HepG2 (cell line): ENCODE data around the gene FAM171A2. TPM values are rescaled to one million over a fixed set of nuclear protein-coding genes. Genes with fewer than 3 reads are reported as not detected.

Experiments used
- ELF1 ChIP-seq: sonication (generic); formaldehyde crosslinking; IDR thresholded peaks from 2 replicates; pipeline ENCODE4 v1.4.0; 2020; ENCODE audit warnings: missing genetic modification reagents
- HDAC2 ChIP-seq: sonication (generic); formaldehyde crosslinking; IDR thresholded peaks from 2 replicates; pipeline ENCODE4 v1.4.0; 2020; ENCODE audit warnings: missing genetic modification reagents
- IKZF4 ChIP-seq: sonication (generic); formaldehyde crosslinking; IDR thresholded peaks from 2 replicates; pipeline ENCODE4 v1.5.1; 2020; ENCODE audit warnings: borderline replicate concordance, mild to moderate bottlenecking, low read depth, missing genetic modification reagents; ENCODE audit errors: not compliant biosample characterization
- JARID2 ChIP-seq: sonication (generic); formaldehyde crosslinking; IDR thresholded peaks from 2 replicates; pipeline ENCODE4 v1.8.1; 2023; ENCODE audit warnings: missing genetic modification reagents, inconsistent platforms; ENCODE audit not compliant: insufficient replicate concordance
- MAFK ChIP-seq, 2 experiments: IDR thresholded peaks in 1 of 2; conservative IDR thresholded peaks in 1 of 2; 2 replicates each; pipeline ENCODE4 v1.6.1; 2011; ENCODE audit warnings: improper control_type of control experiment in 2 of 2, low read length in 2 of 2
- SIX4 ChIP-seq: sonication (generic); formaldehyde crosslinking; IDR thresholded peaks from 2 replicates; pipeline ENCODE4 v1.4.0; 2020; ENCODE audit warnings: missing genetic modification reagents
- SP5 ChIP-seq: IDR thresholded peaks from 2 replicates; pipeline ENCODE4 v1.6.1; 2016; ENCODE audit warnings: low read depth, borderline replicate concordance
- U2AF2 ChIP-seq: fragments of 200-400 bp; formaldehyde crosslinking; IDR thresholded peaks from 2 replicates; pipeline ENCODE4 v1.6.1; 2017; ENCODE audit warnings: low read depth, mild to moderate bottlenecking, low read length
- ZFYVE20 ChIP-seq: sonication (generic); formaldehyde crosslinking; IDR thresholded peaks from 2 replicates; pipeline ENCODE4 v1.8.0; 2023; ENCODE audit warnings: low read depth, mild to moderate bottlenecking, moderate library complexity, missing genetic modification reagents, borderline replicate concordance
- ZKSCAN5 ChIP-seq: sonication (generic); formaldehyde crosslinking; IDR thresholded peaks from 2 replicates; pipeline ENCODE4 v1.5.1; 2020; ENCODE audit warnings: mild to moderate bottlenecking, missing genetic modification reagents
- ZNF430 ChIP-seq: sonication (generic); formaldehyde crosslinking; IDR thresholded peaks from 2 replicates; pipeline ENCODE4 v1.9.0; 2021; ENCODE audit warnings: mild to moderate bottlenecking, missing genetic modification reagents
- ZNF496 ChIP-seq: sonication (generic); formaldehyde crosslinking; IDR thresholded peaks from 2 replicates; pipeline ENCODE4 v1.8.1; 2023; ENCODE audit warnings: mild to moderate bottlenecking, moderate library complexity, missing genetic modification reagents; ENCODE audit not compliant: insufficient replicate concordance
- ZNF577 ChIP-seq: sonication (generic); formaldehyde crosslinking; IDR thresholded peaks from 2 replicates; pipeline ENCODE4 v1.4.0; 2020; ENCODE audit warnings: mild to moderate bottlenecking, low read depth, missing genetic modification reagents, borderline replicate concordance
- ZNF816 ChIP-seq: sonication (generic); formaldehyde crosslinking; IDR thresholded peaks from 2 replicates; pipeline ENCODE4 v1.8.0; 2022; ENCODE audit warnings: missing genetic modification reagents, mild to moderate bottlenecking, borderline replicate concordance
- polyA plus RNA-seq, 8 experiments: library from polyadenylated mRNA; depleted of rRNA in 3 of 8; stranded (reverse) in 7 of 8; unstranded in 1 of 8; fragments of >200 nt; fragmentation: Illumina TruSeq in 4 of 8; extraction: Trizol in 4 of 8; gene quantifications; 2 replicates each; pipeline versions ENCODE4 v1.2.1 to v1.2.3, GENCODE V29; 2011 to 2016; ENCODE audit warnings: low read depth in 4 of 8, missing spikeins in 1 of 8, mixed read lengths in 1 of 8; ENCODE audit not compliant: insufficient read depth in 1 of 8
- total RNA-seq, 5 experiments: library from RNA; depleted of rRNA; stranded (reverse); fragments of >200 nt; fragmentation: Illumina TruSeq; extraction: Trizol; gene quantifications; 2 replicates each; pipeline ENCODE4 v1.2.3, GENCODE V29; 2016; ENCODE audit warnings: low read depth in 1 of 5
- TF ChIP-seq, protein P1 (sequence below): sonication (generic); formaldehyde crosslinking; IDR thresholded peaks from 2 replicates; pipeline ENCODE4 v1.4.0; 2020; ENCODE audit warnings: missing genetic modification reagents
- TF ChIP-seq, protein P2 (sequence below): sonication (generic); formaldehyde crosslinking; IDR thresholded peaks from 2 replicates; pipeline ENCODE4 v1.5.1; 2020; ENCODE audit warnings: missing genetic modification reagents, mild to moderate bottlenecking, borderline replicate concordance
- TF ChIP-seq, protein P3 (sequence below): sonication (generic); formaldehyde crosslinking; IDR thresholded peaks from 2 replicates; pipeline ENCODE4 v1.5.0; 2020; ENCODE audit warnings: mild to moderate bottlenecking, low read depth, missing genetic modification reagents, borderline replicate concordance
- TF ChIP-seq, protein P4 (sequence below): sonication (generic); formaldehyde crosslinking; IDR thresholded peaks from 2 replicates; pipeline ENCODE4 v1.8.1; 2023; ENCODE audit warnings: mild to moderate bottlenecking, missing genetic modification reagents, borderline replicate concordance
- TF ChIP-seq, protein P5 (sequence below): IDR thresholded peaks from 2 replicates; pipeline ENCODE4 v1.6.1; 2012; ENCODE audit warnings: low read depth, low read length, improper control_type of control experiment
- TF ChIP-seq, protein P6 (sequence below): sonication (generic); formaldehyde crosslinking; IDR thresholded peaks from 2 replicates; pipeline ENCODE4; 2020; ENCODE audit warnings: missing genetic modification reagents, mild to moderate bottlenecking, borderline replicate concordance

Gene FAM171A2
- total and polyA plus RNA-seq, 2 of the 13 experiments (the other 11 are each of a cell fraction or from before 2014, with no cell fraction given) = 1.8 to 3.6 TPM

DNA sequence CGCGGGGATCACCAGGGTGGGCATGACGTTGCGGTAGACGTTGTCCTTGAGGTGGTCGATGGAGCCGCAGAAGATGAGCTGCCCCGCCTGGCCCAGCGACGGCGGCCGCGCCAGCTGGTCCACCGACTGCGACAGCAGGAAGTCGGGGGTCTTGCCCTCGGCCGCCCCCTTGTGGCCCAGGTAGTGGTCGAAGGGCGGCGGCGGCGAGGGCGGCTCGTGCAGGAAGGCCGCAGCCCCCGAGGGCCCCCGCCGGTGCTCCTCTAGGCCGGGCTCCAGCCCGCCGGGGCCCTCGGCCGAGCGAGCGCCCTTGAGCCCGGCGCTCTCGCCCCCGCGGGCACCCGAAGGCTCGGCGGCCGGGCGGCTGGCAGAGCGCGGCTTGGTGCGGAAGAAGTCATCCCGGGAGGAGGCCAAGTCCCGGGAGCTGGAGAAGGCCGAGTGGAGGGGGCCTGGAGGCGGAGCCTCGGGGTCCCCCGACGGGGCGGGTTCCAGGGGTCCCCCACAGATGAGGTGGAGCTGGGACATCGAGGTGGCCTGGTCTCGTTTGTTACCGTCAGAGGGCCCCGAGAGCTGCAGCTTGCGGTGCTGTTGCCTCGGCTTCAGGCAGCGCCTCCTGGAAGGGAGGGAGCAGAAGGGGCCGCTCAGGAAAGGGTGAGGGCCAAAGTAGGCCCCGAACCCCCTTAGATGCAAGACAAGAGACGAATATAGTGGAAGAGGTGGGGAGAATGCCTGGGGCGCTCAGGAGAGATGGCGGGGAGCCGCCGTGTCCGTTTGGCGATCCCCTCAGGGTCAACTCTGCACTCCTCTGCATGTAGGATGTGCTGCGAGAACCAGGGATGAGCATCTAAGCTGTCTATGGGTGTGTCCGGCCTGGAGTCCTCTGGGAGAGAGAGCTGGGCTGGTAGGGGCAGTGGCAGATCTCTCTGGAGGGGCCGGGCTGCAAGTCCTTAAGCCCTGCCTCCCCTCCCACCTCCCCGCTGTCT is 8.8 kb downstream of the FAM171A2 start (continued):
- TF ChIP-seq IKZF4 (CRISPR knock-in tag) (no peak), ZNF577 (CRISPR knock-in tag) (no peak), SIX4 (CRISPR knock-in tag) (no peak), ZNF496 (CRISPR knock-in tag) (no peak), HDAC2 (no peak), ZNF430 (no peak), SP5 (CRISPR knock-in tag) (no peak), JARID2 (CRISPR knock-in tag) (no peak), ZNF816 (CRISPR knock-in tag) (no peak), U2AF2 (no peak), ZFYVE20 (CRISPR knock-in tag) (no peak), MAFK (conservative IDR thresholded peaks at IDR 0.05 in 1 of 2, IDR thresholded peaks at IDR 0.05 in 1 of 2; ENCODE audit: low read length in 2 of 2) (no peak), ELF1 (CRISPR knock-in tag) (peak; percentile 76), ZKSCAN5 (CRISPR knock-in tag) (no peak)
- TF ChIP-seq, protein P1, sequence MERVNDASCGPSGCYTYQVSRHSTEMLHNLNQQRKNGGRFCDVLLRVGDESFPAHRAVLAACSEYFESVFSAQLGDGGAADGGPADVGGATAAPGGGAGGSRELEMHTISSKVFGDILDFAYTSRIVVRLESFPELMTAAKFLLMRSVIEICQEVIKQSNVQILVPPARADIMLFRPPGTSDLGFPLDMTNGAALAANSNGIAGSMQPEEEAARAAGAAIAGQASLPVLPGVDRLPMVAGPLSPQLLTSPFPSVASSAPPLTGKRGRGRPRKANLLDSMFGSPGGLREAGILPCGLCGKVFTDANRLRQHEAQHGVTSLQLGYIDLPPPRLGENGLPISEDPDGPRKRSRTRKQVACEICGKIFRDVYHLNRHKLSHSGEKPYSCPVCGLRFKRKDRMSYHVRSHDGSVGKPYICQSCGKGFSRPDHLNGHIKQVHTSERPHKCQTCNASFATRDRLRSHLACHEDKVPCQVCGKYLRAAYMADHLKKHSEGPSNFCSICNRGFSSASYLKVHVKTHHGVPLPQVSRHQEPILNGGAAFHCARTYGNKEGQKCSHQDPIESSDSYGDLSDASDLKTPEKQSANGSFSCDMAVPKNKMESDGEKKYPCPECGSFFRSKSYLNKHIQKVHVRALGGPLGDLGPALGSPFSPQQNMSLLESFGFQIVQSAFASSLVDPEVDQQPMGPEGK = peak; percentile 93
- TF ChIP-seq, protein P2, sequence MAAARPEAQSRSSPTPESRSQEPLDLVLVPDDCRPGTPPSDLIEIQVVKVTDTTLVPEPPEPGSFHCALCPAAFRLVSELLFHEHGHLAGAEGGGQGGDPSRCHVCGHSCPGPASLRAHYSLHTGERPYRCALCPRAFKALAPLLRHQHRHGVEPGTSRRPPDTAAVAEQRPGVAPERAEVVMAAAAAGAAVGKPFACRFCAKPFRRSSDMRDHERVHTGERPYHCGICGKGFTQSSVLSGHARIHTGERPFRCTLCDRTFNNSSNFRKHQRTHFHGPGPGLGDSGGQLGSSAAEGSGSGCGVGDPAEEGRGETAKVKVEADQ = no peak
- TF ChIP-seq, protein P3, sequence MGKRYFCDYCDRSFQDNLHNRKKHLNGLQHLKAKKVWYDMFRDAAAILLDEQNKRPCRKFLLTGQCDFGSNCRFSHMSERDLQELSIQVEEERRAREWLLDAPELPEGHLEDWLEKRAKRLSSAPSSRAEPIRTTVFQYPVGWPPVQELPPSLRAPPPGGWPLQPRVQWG (CRISPR knock-in tag) = no peak
- TF ChIP-seq, protein P4, sequence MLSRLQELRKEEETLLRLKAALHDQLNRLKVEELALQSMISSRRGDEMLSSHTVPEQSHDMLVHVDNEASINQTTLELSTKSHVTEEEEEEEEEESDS (CRISPR knock-in tag) = no peak
- TF ChIP-seq, protein P5, sequence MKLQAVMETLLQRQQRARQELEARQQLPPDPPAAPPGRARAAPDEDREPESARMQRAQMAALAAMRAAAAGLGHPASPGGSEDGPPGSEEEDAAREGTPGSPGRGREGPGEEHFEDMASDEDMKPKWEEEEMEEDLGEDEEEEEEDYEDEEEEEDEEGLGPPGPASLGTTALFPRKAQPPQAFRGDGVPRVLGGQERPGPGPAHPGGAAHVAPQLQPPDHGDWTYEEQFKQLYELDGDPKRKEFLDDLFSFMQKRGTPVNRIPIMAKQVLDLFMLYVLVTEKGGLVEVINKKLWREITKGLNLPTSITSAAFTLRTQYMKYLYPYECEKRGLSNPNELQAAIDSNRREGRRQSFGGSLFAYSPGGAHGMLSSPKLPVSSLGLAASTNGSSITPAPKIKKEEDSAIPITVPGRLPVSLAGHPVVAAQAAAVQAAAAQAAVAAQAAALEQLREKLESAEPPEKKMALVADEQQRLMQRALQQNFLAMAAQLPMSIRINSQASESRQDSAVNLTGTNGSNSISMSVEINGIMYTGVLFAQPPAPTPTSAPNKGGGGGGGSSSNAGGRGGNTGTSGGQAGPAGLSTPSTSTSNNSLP = no peak
- TF ChIP-seq, protein P6, sequence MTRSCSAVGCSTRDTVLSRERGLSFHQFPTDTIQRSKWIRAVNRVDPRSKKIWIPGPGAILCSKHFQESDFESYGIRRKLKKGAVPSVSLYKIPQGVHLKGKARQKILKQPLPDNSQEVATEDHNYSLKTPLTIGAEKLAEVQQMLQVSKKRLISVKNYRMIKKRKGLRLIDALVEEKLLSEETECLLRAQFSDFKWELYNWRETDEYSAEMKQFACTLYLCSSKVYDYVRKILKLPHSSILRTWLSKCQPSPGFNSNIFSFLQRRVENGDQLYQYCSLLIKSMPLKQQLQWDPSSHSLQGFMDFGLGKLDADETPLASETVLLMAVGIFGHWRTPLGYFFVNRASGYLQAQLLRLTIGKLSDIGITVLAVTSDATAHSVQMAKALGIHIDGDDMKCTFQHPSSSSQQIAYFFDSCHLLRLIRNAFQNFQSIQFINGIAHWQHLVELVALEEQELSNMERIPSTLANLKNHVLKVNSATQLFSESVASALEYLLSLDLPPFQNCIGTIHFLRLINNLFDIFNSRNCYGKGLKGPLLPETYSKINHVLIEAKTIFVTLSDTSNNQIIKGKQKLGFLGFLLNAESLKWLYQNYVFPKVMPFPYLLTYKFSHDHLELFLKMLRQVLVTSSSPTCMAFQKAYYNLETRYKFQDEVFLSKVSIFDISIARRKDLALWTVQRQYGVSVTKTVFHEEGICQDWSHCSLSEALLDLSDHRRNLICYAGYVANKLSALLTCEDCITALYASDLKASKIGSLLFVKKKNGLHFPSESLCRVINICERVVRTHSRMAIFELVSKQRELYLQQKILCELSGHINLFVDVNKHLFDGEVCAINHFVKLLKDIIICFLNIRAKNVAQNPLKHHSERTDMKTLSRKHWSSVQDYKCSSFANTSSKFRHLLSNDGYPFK (CRISPR knock-in tag) = no peak
